HG03575 (cell line): ENCODE results near the gene CNFN.

Source experiments
- ATAC-seq: cut with Tn5 transposase; IDR thresholded peaks from one replicate; pipeline ENCODE4 v1.9.1; 2021; ENCODE audit not compliant: unreplicated experiment, insufficient number of reproducible peaks, low FRiP score; ENCODE audit errors: extremely low read depth

Gene CNFN, protein sequence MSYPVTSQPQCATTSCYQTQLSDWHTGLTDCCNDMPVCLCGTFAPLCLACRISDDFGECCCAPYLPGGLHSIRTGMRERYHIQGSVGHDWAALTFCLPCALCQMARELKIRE

DNA sequence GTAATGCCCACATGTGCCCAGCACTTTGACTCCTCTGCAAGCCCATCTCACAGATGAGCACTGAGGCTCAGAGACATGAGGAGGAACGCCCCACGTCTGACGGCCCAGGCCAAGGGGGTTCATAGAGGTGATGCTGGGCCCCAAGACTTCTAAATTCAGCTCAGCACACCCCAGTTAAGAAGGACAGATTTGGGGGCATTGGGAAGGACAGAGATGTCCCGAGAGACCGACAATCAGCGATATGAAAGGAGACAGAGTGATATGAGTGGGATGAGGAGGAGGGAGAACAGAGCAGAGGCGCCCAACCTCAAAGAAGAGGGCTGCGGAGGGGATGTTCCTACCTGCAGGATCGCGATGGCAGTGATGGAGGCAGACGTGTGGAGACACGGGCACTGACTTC lies at the start of gene CNFN:
Gene CNFN, minus strand, starts transcription at position 399 of the 400 bp plus-strand sequence. CDS start 1,260 bp downstream, outside the sequence.
- ATAC-seq = no peak

DNA sequence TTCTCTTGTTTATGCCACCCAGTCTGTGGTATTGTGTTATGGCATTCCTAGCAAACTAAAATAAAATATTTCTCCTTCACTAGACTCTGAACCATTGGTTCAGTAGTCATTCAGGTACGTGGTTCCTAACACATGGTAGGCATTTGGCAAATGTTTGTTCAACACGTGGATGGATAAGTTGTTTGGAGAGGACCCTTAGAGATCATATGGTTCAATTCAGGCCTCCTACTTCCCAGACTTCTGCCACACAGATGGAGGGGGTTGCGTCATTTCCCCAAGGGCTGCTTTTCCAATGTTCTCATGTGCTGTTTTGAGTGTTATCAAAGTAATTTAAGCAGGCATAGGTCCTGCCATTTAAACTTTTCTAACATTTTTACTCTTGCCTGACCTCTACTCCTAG lies 45.9 kb upstream of the CNFN start:
- no peak for ATAC-seq

DNA sequence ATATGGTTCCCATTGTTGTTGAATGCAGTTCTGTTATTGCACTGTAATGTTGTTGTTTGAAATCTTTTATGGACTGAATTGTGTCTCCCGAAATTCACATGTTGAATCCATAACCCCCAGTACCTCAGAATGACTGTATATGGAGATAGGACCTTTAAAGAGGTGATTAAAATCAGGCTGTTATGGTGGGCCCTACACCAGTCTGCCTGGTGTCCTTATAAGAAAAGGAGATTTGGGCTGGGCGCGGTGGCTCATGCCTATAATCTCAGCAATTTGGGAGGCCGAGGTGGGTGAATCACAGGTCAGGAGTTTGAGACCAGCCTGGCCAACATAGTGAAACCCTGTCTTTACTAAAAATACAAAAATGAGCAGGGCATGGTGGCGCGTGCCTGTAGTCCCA lies 45.2 kb upstream of the CNFN start:
- ATAC-seq = no peak

DNA sequence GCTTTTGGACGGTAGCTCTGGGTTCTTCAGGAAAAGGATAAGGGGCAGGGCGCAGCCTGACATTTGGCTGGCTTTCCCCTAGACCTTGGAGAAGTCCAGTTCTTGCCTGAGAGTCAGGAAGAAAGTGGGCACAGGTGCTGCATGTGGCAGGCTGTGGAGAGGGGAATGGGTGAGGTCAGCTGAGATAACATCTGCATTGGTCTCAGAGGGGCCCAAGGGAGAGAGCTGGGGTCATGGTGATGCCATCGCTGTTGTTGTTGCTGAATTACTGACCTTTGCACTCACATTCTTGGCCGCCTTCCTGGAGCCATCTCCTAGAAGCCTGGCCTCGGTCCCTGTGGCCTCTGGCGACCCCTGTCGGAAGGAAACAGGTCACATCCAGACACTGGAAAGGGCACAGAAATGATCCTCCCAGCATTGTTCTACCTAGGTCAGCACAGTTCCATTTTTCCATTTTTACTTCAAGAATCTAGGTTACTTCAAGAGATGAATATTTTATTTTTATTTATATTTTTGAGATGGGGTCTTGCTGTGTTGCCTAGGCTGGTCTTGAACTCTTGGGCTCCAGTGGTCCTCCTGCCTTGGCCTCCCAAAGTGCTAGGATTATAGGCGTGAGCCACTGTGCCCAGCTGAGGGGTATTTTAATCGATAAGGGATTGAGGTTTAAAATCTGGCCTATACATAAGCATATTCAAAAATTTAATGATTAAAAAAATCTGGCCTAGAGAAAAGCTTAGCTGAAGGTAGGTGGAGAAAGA lies 43.6 kb upstream of the CNFN start:
- no peak for ATAC-seq

DNA sequence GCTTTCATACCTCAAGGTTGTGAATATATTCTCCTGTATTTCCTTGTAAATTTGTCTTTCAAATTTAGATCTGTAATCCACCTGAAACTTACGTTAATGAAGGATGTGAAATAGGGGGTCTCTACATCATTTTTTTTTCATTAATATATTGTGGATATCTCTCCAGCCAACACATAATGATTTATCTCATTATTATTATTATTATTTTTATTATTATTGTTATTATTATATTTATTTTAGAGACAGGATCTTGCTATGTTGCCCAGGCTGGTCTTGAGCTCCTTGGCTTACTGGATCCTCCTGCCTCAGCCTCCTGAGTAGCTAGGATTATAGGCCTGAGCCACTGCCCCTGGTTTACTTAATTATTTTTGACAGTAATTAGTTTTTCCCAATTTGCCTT lies 41.4 kb upstream of the CNFN start:
- no peak for ATAC-seq

DNA sequence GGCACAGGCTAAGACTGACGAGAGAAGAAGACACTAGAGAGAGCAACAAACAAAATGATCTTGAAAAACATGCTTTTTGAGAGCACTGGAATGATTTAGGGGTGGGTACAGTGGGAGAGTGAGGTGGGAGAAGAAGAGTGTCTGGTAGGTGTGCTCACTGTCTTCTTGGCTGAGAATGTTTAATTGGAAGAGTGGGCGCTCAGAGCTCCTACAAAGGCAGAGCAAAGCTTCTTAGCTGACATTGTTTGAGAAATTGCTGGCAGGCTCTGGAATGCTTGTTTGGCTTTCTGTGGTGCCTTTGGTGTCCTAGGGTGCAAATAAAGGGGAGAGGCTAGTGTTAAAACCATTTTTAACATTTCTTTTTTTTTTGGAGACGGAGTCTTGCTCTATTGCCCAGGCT lies 38.6 kb upstream of the CNFN start:
- no peak for ATAC-seq

DNA sequence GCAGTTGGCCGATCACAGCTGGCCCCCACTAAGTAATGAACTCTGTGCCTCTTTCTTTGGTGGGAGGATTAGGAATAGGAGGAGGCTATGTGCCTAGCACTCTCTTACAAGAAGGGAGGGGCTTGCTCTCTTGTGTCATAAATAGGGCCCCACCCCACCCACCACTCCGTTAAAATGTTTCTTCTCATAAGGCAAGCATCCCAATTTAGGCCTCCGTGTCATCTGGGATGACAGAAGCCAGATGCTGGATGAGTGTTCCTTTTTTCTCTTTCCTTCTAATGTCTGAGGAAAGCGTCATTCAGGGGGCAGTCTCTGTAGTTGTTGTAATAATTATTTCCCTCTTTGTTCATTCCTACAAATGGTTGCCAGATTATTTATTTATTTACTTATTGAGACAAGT lies 37.2 kb upstream of the CNFN start, which contains the start of gene LIPE:
Gene LIPE, minus strand, starts transcription at position 76 of the 400 bp plus-strand sequence. CDS start 239 bp downstream, outside the sequence.
- ATAC-seq = no peak

DNA sequence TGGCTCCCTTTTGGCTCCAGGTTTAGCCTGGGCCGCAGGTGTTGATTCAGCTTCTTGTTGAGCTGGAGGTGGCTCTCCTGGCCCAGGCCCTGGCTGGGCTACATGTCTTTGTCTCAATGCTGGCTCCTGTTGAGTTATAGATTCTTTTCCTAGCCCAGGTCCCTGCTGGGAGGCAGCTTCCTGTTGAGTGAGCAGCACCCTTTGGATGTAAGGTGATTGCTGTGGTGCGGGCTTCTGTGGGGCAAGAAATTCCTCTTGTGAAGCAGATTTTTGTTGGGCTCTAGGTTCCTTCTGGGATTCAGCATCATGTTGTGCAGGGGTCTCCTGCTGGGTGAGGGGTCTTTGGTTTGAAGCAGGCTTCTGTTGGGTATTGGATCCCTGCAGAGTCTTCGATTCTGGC lies 36.5 kb upstream of the CNFN start:
- ATAC-seq = no peak

DNA sequence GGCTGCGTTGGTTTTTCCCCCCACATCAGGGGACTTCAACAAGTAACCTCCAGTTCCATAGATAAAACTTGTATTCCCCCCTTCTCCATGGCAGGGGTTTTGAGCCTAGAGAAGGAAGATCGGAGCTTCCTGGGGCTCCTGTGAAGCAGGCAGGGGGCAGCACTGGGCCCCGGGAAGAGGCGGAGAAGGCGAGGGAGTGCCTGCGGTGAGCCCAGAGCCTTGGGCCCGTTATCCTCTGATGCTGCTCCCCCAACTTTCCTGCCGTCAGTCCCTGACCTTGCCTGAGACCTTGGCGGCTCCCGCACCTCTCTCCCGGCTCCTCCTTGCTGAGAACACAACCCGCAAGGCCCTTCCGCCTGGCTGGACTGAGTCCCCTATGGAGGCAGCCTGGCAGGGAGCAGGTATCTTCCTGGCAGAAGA lies 34.6 kb upstream of the CNFN start:
- no peak for ATAC-seq

DNA sequence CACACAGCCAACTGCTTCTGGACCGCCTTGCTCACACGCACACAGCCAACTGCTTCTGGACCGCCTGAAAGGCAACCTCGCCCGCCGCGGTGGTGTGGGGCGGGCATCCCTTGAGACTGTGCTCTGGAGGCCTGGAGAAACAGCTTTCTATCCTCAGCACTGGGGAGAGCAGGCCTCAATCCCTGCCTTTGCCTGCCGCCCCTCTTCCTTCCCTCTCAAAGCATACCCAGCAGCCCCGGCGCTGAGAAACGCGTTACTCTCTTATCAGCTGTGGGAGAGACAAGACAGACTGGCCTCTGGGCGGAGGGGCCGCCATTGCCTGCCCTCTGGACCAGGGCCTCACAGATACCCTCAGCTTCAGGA lies 34.2 kb upstream of the CNFN start:
- ATAC-seq = no peak

DNA sequence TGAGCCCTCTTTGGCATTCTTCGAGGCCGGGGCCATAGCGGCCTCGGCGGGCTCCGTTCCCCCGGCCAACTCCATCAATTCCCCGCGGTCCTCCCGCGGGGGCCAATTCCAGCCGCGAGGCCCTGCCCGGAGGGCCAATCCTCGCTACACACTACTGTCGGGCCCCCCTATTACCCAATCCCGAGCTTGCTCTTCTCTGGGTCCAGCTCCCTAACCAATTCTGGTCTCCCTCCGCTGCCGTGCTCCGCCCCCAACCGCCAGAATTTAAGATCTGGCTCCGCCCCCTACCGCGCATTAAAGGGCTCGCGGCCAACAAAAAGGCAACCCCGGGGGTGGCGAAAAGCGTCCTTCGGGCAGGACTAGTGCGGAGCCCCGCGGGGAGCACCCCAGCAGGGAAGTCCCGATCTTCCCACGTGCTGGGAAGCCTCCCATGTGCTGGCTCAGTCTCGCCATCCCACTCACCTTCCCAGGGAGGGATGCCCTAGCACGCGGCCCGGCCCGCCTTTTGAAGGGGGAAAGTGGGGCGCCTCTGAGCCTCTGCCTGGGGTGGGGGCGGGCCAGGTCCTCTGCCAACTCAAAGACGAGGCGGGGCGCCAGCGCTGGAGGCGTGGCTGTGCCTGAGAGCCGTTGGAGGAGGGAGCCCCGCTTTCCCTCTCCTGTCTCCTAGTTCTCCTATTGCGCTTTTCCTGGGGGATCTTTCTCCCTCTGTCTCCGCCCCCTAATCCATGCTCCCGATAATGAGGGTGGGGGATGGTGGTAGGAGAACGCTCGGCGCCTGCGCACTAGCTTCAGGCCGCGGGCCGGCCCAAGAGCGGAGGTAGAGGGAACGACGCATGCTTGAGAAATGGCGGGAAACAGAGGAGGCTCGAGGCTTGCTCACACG lies 33.6 kb upstream of the CNFN start:
- ATAC-seq = no peak

DNA sequence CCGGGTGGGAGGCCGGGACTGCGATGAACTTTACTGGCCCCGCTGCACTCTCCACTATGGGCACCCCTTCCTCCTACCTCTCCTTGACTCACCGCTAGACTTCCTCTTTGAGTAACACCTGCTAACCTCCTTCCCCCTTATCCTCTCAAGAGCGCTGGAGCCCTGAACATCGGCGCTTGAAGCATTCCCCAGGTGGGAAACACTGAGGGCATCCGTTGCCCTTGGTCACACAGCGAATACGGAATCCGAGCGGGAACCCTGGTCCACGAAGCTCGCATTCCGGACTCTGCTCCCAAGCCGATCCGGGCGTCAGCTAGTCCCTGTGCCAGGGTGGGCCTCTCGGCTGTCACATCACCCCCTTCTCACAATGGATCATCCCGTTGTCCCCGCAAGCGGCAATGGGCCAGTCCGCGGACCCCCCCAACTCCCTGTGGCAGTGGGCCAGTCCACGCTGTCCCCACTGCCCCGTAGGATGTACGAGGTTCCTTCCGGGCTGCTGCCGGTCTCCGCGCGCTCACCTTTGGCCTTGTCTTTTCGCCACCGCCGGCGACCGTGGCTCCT lies 32.9 kb upstream of the CNFN start:
- no peak for ATAC-seq

DNA sequence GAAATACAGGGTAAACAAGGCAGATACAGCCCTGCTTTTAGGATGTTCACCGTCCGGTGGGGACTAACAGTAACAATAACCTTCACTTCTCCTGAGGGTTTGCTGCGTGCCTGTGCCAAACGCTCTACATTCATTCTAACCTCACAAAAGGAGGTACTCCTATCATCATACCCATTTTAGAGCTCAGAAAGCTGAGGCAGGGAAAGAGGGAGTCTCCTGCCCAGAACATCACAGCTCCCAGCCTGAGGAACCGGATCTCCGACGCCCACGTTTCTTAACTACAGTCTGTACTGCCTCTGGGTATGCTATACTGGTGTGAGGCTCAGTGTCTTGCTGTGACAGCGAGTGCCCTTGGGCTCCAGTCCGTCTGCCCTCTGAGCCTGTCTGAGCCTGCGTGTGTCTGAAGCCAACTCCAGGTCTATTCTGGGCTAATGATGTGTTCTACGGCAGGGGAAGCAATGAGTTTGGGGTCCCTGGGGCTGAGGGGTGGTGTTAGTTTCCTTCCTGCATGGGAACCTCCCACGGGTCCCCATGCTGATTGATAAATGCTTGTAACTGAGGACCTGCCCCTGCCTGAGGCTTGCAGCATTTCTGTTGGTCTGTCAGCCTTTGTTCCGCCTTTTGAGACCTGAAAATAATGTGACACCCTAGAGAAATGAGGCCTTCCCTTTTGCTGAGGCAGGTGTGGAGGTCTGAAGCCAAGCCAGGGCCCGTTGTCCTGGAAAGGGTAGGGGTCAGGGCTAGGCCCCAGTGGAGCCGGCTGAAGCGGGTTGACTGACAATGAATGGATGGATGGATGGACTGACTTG lies 32.2 kb upstream of the CNFN start:
- ATAC-seq = no peak

DNA sequence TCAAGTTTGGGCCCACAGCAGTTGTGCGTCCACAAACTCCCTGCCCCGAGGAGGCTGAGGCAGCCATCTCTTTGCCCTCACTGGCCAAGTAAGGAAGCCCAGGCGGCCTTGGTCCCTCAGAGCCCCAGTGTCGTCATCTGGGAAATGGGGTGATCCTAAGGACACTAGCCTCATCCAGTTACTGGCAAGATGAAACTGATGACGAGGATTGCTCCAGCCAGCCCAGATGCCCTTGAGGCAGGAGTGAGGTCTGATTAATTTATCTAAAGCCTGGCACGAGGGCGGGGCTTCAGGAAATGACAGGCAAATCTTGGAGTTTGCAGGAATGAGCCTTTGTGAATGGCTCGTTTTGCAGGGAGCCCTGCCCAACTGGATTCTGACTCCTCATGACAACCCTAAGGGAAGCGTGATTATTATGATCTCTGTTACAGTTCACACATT lies 31.5 kb upstream of the CNFN start:
- ATAC-seq = no peak

DNA sequence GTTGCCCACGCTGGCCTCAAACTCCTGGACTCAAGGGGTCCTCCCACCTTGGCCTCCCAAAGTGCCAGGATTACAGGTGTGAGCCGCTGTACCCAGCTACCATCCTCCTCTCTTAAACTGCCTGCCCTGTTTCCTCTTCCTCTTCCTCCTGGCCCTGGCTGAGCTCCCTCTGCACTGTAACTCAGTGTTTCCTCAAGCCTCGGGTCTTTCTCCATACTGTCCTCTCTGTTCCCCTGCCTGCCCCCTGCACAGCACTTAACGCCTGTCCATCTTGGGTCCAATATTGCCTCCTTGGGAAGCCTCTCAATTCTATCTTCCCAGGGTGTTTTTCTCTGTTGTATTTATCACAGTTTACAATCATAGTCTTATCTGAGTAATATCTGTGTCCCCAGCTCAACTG lies 31.0 kb upstream of the CNFN start:
- no peak for ATAC-seq

DNA sequence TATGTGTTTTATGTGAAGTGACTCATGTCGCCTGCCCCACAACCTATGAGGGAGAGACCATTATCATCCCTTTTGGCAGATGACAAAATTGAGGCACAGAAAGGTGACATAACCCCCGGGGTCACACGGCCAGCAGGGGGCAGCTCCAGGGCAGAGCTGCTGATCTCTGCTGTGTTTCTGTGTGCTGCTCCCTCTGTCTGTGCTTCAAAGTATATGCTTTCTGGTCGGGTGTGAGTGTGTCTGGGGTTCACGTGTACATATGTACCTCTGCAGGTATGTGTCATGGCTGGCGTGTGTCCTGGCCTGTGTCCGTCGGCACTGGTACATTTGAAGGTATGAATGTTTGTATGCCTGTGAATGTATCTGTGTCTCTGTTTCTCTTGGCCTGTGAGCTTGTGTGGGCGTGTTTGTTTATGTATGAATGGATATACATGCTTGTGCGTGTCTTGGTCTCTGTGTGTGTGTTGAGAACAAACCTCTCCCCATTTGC lies 30.0 kb upstream of the CNFN start:
- no peak for ATAC-seq

DNA sequence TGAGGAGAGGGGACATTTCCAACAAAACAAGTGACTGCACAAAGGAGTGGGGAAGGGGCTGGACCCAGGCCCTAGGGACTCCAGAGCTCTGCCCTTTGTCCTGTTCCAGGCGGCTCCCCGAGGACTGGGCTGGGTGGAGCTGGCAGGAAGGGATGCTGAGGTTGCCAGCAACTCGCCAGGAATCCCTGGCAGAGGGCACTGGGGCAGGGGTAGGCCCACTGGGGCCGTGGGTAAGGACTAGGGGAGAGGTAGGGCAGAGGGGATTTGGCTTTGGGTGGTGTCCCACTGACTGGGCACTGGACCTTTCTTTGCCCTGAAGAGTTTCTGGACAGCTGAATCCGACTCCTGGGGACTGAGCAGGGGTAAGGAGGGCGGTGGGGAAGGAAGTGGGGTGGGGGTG lies 29.2 kb upstream of the CNFN start:
- no peak for ATAC-seq

DNA sequence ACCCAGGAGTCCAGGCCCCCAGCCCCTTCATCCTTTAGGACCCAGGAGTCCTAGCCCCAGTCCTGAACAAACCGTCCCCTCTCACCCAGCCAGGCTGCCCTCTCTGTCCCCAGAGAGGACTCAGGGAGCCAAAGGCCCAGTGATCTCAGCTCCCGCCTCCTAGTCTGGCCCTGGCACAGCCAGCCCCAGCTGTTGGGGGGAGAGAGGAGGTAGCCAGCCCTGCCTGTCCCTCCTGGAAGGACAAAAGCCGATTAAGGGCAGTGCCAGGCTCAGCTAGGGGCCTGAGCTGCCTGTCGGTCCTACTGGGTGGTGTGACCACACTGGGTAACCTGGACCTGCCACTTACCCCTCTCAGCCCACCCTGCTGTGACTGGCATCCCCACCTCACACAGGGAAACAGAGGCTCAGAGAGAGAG lies 22.6 kb upstream of the CNFN start:
- no peak for ATAC-seq

DNA sequence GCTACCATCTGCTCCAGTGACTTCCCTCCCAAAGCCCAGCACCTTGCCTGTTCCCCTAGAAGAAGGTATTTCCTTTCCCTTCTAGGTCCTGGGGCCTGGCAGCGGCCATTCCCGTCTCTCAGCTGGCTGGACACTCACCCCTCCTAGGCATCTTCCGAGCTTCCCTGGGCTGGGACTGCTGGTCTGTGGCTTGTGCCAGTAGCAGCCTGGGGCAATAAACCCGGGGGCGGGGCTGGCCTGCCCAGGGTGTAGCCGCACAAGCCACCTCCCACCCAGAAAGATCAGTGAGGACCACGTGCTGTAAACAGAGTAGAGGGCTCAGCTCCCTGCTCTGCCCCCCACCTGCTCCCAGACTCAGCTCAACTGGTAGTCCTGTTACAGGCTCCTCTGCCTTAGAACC lies 22.1 kb upstream of the CNFN start:
- ATAC-seq = no peak
